ENCODE data around the gene KMT2C. TPM values are rescaled to one million over a fixed set of nuclear protein-coding genes. Genes with fewer than 3 reads are reported as not detected.

KMT2C gene
- total RNA-seq, 1 experiment from 2014 or later: 45.4 TPM

DNA sequence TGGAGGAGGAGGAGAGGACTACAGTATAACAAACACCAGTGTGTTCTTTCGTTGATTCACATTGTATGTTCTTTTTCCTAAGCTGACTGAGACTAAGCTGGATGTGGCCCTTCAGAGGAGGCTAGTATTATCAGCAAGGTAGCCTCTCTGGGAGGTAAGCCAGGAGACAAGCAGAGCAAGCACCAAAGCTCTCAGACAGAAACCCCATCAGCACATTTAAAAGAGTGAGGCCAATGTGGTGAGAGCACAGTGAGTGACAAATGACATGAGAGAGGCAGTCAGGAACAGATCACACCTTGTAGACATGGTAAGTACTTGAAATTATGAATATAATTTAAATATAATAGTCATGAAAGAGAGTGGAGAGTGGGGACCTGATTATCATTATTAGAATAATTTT is 107.6 kb downstream of the KMT2C start (continued):
- TF ChIP-seq HMGXB4 (CRISPR knock-in tag; IDR thresholded peaks at IDR 0.05) (no peak), RORB (CRISPR knock-in tag; IDR thresholded peaks at IDR 0.05) (no peak), ZNF671 (CRISPR knock-in tag; IDR thresholded peaks at IDR 0.05) (no peak), ZNF416 (CRISPR knock-in tag; IDR thresholded peaks at IDR 0.05) (no peak), IRF1 (CRISPR knock-in tag; IDR thresholded peaks at IDR 0.05) (no peak), FOXJ3 (CRISPR knock-in tag; IDR thresholded peaks at IDR 0.05; ENCODE audit: borderline replicate concordance) (no peak), NFATC4 (CRISPR knock-in tag; IDR thresholded peaks at IDR 0.05) (no peak), GRHL2 (CRISPR knock-in tag; IDR thresholded peaks at IDR 0.05; ENCODE audit: insufficient replicate concordance, severe bottlenecking) (no peak)
- TF ChIP-seq, protein P1, sequence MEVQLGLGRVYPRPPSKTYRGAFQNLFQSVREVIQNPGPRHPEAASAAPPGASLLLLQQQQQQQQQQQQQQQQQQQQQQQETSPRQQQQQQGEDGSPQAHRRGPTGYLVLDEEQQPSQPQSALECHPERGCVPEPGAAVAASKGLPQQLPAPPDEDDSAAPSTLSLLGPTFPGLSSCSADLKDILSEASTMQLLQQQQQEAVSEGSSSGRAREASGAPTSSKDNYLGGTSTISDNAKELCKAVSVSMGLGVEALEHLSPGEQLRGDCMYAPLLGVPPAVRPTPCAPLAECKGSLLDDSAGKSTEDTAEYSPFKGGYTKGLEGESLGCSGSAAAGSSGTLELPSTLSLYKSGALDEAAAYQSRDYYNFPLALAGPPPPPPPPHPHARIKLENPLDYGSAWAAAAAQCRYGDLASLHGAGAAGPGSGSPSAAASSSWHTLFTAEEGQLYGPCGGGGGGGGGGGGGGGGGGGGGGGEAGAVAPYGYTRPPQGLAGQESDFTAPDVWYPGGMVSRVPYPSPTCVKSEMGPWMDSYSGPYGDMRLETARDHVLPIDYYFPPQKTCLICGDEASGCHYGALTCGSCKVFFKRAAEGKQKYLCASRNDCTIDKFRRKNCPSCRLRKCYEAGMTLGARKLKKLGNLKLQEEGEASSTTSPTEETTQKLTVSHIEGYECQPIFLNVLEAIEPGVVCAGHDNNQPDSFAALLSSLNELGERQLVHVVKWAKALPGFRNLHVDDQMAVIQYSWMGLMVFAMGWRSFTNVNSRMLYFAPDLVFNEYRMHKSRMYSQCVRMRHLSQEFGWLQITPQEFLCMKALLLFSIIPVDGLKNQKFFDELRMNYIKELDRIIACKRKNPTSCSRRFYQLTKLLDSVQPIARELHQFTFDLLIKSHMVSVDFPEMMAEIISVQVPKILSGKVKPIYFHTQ (CRISPR knock-in tag; IDR thresholded peaks at IDR 0.05): no peak
- TF ChIP-seq, protein P2, sequence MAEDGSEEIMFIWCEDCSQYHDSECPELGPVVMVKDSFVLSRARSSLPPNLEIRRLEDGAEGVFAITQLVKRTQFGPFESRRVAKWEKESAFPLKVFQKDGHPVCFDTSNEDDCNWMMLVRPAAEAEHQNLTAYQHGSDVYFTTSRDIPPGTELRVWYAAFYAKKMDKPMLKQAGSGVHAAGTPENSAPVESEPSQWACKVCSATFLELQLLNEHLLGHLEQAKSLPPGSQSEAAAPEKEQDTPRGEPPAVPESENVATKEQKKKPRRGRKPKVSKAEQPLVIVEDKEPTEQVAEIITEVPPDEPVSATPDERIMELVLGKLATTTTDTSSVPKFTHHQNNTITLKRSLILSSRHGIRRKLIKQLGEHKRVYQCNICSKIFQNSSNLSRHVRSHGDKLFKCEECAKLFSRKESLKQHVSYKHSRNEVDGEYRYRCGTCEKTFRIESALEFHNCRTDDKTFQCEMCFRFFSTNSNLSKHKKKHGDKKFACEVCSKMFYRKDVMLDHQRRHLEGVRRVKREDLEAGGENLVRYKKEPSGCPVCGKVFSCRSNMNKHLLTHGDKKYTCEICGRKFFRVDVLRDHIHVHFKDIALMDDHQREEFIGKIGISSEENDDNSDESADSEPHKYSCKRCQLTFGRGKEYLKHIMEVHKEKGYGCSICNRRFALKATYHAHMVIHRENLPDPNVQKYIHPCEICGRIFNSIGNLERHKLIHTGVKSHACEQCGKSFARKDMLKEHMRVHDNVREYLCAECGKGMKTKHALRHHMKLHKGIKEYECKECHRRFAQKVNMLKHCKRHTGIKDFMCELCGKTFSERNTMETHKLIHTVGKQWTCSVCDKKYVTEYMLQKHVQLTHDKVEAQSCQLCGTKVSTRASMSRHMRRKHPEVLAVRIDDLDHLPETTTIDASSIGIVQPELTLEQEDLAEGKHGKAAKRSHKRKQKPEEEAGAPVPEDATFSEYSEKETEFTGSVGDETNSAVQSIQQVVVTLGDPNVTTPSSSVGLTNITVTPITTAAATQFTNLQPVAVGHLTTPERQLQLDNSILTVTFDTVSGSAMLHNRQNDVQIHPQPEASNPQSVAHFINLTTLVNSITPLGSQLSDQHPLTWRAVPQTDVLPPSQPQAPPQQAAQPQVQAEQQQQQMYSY (CRISPR knock-in tag; IDR thresholded peaks at IDR 0.05): no peak

GRCh38 chr7:152315845-152316244 is 120.0 kb downstream of the KMT2C start:
- H3K36me3 Mint-ChIP-seq: peaks cover 10% of the 10 kb centered on the region
- TF ChIP-seq ZNF396 (CRISPR knock-in tag; IDR thresholded peaks at IDR 0.05; ENCODE audit: borderline replicate concordance) (no peak), CREB1 (CRISPR knock-in tag; IDR thresholded peaks at IDR 0.05) (no peak), ELF4 (CRISPR knock-in tag; IDR thresholded peaks at IDR 0.05; ENCODE audit: low read depth) (no peak), HMGA2 (CRISPR knock-in tag; IDR thresholded peaks at IDR 0.05) (no peak), TEAD1 (CRISPR knock-in tag; IDR thresholded peaks at IDR 0.05) (no peak), TCF7 (CRISPR knock-in tag; IDR thresholded peaks at IDR 0.05; ENCODE audit: low read depth) (no peak), RELA (CRISPR knock-in tag; IDR thresholded peaks at IDR 0.05; ENCODE audit: borderline replicate concordance) (no peak), TEAD4 (CRISPR knock-in tag; IDR thresholded peaks at IDR 0.05) (no peak), PREB (CRISPR knock-in tag; IDR thresholded peaks at IDR 0.05; ENCODE audit: borderline replicate concordance) (no peak), EMX1 (CRISPR knock-in tag; IDR thresholded peaks at IDR 0.05) (no peak), MAX (CRISPR knock-in tag; IDR thresholded peaks at IDR 0.05) (no peak), MXD4 (CRISPR knock-in tag; IDR thresholded peaks at IDR 0.05; ENCODE audit: borderline replicate concordance) (no peak)
- POLR2A ChIA-PET: no interaction called here
- CTCF ChIA-PET: interaction anchor here (0.5 kb wide), 1 partner anchor 1001 kb away, joined by 3 read pairs; no protein-coding TSS in a partner anchor
- no peaks in the 10 kb centered on the region for H3K27me3 Mint-ChIP-seq (ENCODE audit: low read depth)
- ATAC-seq (no peak), DNase-seq (ENCODE audit: low spot score) (no peak)
- H3K4me1 Mint-ChIP-seq: no peaks in the 10 kb centered on the region
- no peak overlapping the region for H3K27ac Mint-ChIP-seq
- H3K4me3 Mint-ChIP-seq: no peak overlapping the region
- H3K9me3 Mint-ChIP-seq: peaks cover 10% of the 10 kb centered on the region
